Endodermal cell (in vitro differentiated cells): ENCODE measurements around the gene SCUBE2. TPM values are rescaled to one million over a fixed set of nuclear protein-coding genes. Genes with fewer than 3 reads are reported as not detected.
A peak's percentile ranks its signal among the peaks of the same experiment; 100 is the strongest.

ENCODE experiments used
- DNase-seq: peaks from one replicate; pipeline ENCODE4 v3.0.0-alpha.2; 2017
- H3K27ac ChIP-seq: 2 replicates; pipeline ENCODE4 v1.5.1; 2013; ENCODE audit warnings: mild to moderate bottlenecking, low read depth, low read length, moderate library complexity
- H3K27me3 ChIP-seq: 2 replicates; pipeline ENCODE4 v1.6.1; 2013; ENCODE audit warnings: mild to moderate bottlenecking, low read length, moderate library complexity; ENCODE audit not compliant: insufficient read depth, control insufficient read depth, poor library complexity, severe bottlenecking
- H3K36me3 ChIP-seq: 2 replicates; pipeline ENCODE4 v1.7.0; 2013; ENCODE audit warnings: mild to moderate bottlenecking, low read length, moderate library complexity; ENCODE audit not compliant: control insufficient read depth, insufficient read depth
- H3K4me1 ChIP-seq: one replicate; pipeline ENCODE4 v1.7.0; 2013; ENCODE audit warnings: low read length; ENCODE audit not compliant: control insufficient read depth, insufficient read depth
- H3K4me3 ChIP-seq: 2 replicates; pipeline ENCODE4 v1.5.1; 2013; ENCODE audit warnings: mild to moderate bottlenecking, low read length, moderate library complexity
- H3K9ac ChIP-seq: 2 replicates; pipeline ENCODE4 v1.6.1; 2013; ENCODE audit warnings: mild to moderate bottlenecking, low read length, moderate library complexity; ENCODE audit not compliant: poor library complexity, severe bottlenecking; ENCODE audit errors: extremely low read depth
- H3K9me3 ChIP-seq: 2 replicates; pipeline ENCODE4 v1.6.1; 2013; ENCODE audit warnings: mild to moderate bottlenecking, low read length, moderate library complexity; ENCODE audit not compliant: control insufficient read depth
- H3K27ac Mint-ChIP-seq: 2 replicates; pipeline ENCODE4 v1.8.0; 2020; ENCODE audit warnings: mixed read lengths
- H3K27me3 Mint-ChIP-seq: 2 replicates; pipeline ENCODE4 v1.8.0; 2021; ENCODE audit warnings: mild to moderate bottlenecking, mixed read lengths; ENCODE audit not compliant: insufficient read depth
- H3K36me3 Mint-ChIP-seq: 2 replicates; pipeline ENCODE4 v1.8.0; 2020; ENCODE audit warnings: low read depth, mixed read lengths
- H3K4me1 Mint-ChIP-seq: 2 replicates; pipeline ENCODE4 v1.8.0; 2020; ENCODE audit warnings: mixed read lengths
- H3K4me3 Mint-ChIP-seq: 2 replicates; pipeline ENCODE4 v1.8.0; 2020; ENCODE audit warnings: mild to moderate bottlenecking, moderate library complexity, mixed read lengths
- H3K9me3 Mint-ChIP-seq: 2 replicates; pipeline ENCODE4 v1.8.0; 2020; ENCODE audit warnings: mild to moderate bottlenecking, mixed read lengths
- WGBS, 2 experiments: methylation state at CpG; one replicate each; pipeline versions ENCODE4 v1.1.5 to v1.1.7; 2013; ENCODE audit warnings: missing lambda C conversion rate in 2 of 2, mixed read lengths in 1 of 2; ENCODE audit not compliant: insufficient coverage in 1 of 2, insufficient read length in 1 of 2; 5-methylcytosine and 5-hydroxymethylcytosine counted together
- total RNA-seq, 2 donors: library from RNA; stranded (reverse); fragmentation: NEBNext Ultra II Directional in 1 of 2; extraction: Animal tissue kit (Norgen Biotek cat#: 25700) in 1 of 2; gene quantifications; 2 replicates in 1 of 2; 3 replicates in 1 of 2; pipeline ENCODE4 v1.2.1, GENCODE V29; 2021
- TF ChIP-seq, protein P1 (sequence below): fragments of 200-600 bp; sonication (generic); conservative IDR thresholded peaks from 2 replicates; pipeline ENCODE4 v1.5.0; 2021; ENCODE audit warnings: antibody characterized with exemption, mild to moderate bottlenecking

The SCUBE2 gene
- total RNA-seq, 2 donors from 2014 or later, result 1.5 to 2.0 TPM

DNA sequence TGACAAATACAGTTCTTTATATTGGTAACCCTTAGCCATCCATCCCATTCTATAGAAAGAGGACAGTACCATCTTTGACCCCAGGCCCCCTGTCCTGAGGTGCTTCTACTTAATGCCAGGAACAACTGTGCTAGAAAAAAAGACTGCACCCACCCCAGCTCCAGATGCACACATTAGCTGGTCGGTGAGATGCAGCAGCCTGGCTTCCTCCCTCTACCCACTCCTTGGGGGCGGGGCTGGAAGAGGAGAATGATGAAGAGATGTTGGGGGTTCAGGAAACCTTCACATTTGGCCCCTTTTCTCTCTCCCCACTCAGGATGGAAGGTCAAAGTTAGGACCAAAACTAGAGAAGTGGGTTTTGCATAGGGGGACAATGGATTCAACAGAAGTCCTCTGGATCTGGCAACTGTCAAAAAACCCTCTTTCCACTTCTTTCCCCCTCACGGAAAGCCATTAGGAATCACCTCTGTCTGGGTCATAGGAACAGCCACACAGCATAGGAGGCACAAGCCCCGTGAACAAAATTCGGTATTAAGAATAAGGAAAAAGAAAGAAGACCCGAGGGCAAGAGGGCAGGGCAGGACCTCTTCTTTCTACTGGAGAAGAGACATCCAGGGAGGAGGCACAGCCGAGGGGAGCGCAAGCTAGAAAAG, 88.4 kb downstream of the SCUBE2 start:
- H3K27me3 Mint-ChIP-seq, result peaks cover 84% of the 10 kb centered on the region
- peaks cover 7% of the 10 kb centered on the region for H3K4me1 Mint-ChIP-seq
- H3K27ac Mint-ChIP-seq, result no peak overlapping the region
- no peak overlapping the region for H3K9ac ChIP-seq
- TF ChIP-seq, protein P1, sequence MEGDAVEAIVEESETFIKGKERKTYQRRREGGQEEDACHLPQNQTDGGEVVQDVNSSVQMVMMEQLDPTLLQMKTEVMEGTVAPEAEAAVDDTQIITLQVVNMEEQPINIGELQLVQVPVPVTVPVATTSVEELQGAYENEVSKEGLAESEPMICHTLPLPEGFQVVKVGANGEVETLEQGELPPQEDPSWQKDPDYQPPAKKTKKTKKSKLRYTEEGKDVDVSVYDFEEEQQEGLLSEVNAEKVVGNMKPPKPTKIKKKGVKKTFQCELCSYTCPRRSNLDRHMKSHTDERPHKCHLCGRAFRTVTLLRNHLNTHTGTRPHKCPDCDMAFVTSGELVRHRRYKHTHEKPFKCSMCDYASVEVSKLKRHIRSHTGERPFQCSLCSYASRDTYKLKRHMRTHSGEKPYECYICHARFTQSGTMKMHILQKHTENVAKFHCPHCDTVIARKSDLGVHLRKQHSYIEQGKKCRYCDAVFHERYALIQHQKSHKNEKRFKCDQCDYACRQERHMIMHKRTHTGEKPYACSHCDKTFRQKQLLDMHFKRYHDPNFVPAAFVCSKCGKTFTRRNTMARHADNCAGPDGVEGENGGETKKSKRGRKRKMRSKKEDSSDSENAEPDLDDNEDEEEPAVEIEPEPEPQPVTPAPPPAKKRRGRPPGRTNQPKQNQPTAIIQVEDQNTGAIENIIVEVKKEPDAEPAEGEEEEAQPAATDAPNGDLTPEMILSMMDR, result no peak
- no peaks in the 10 kb centered on the region for H3K9me3 Mint-ChIP-seq
- WGBS, 2 experiments, result 2 to 10% methylated on average over 4 to 7 of the region's 8 CpGs
- H3K9me3 ChIP-seq, result no peaks in the 10 kb centered on the region
- H3K27me3 ChIP-seq, result peaks cover 77% of the 10 kb centered on the region
- no peak overlapping the region for H3K27ac ChIP-seq
- no peaks in the 10 kb centered on the region for H3K36me3 ChIP-seq
- peak overlapping the region; percentile 73 for H3K4me3 ChIP-seq
- no peak for DNase-seq
- peaks cover 4% of the 10 kb centered on the region for H3K4me1 ChIP-seq
- H3K36me3 Mint-ChIP-seq, result no peaks in the 10 kb centered on the region
- H3K4me3 Mint-ChIP-seq, result peak overlapping the region; percentile 53

DNA sequence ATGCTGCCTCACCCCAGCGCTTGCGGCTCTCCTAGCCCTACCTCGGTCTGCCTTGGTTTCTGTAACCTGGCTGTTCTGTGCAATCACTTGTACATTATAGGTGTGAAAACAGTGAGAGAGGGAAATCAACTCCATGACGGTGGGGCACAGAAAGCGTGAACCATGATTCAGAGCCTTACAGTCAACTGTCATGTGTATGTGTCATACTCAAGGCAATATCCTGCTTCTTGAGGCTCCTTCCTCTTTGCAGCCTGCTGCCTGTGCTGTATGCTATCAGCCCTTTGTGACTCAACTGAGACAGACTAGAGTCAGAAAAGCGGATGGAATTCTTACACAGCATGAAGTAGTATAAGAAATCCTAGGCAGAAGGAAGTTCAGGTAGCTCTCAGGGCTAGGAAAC, 89.7 kb downstream of the SCUBE2 start:
- H3K27me3 Mint-ChIP-seq, result peaks cover 71% of the 10 kb centered on the region
- Histone ChIP-seq H3K4me1 (peaks cover 6% of the 10 kb centered on the region), H3K27me3 (peaks cover 64% of the 10 kb centered on the region), H3K9me3 (no peaks in the 10 kb centered on the region), H3K36me3 (no peaks in the 10 kb centered on the region), H3K4me3 (no peak overlapping the region), H3K27ac (no peak overlapping the region), H3K9ac (no peak overlapping the region)
- no peak overlapping the region for H3K27ac Mint-ChIP-seq
- H3K4me3 Mint-ChIP-seq, result no peak overlapping the region
- WGBS, 2 experiments, result 65 to 75% methylated on average over 6 of the region's 6 CpGs
- DNase-seq, result no peak
- H3K36me3 Mint-ChIP-seq, result no peaks in the 10 kb centered on the region
- TF ChIP-seq, protein P1, result no peak
- no peaks in the 10 kb centered on the region for H3K9me3 Mint-ChIP-seq
- H3K4me1 Mint-ChIP-seq, result peaks cover 8% of the 10 kb centered on the region

DNA sequence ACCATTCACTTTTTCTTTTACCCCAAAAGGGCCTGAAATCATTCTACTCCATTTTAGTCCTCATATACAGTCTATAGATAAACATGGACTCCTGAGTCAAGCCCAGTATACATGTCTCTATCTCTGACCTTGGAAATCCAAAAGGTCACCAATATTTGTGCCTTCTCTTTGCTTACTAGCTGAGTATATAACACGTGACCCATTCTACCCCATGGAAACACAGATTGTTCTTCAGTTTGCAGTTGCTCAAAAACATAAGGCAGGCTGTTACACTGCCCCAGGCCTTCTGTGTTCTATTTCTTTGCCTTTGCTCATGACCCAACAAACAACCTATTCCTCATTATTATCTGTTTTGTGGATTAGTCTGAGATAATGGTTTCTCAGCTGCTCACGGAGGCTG, 93.4 kb downstream of the SCUBE2 start:
- H3K9me3 Mint-ChIP-seq, result no peaks in the 10 kb centered on the region
- H3K9me3 ChIP-seq, result no peaks in the 10 kb centered on the region
- H3K27me3 Mint-ChIP-seq, result peaks cover 38% of the 10 kb centered on the region
- H3K27ac Mint-ChIP-seq, result no peak overlapping the region
- H3K4me1 ChIP-seq, result peaks cover 6% of the 10 kb centered on the region
- TF ChIP-seq, protein P1, result no peak
- WGBS, 2 experiments, result 78% methylated on average over 2 of the region's 2 CpGs; no CpG with 5 or more reads in 1 of the 2 experiments
- no peak overlapping the region for H3K4me3 Mint-ChIP-seq
- no peaks in the 10 kb centered on the region for H3K36me3 Mint-ChIP-seq
- no peak for DNase-seq
- peaks cover 6% of the 10 kb centered on the region for H3K4me1 Mint-ChIP-seq
- H3K36me3 ChIP-seq, result no peaks in the 10 kb centered on the region
- H3K27ac ChIP-seq, result no peak overlapping the region
- H3K4me3 ChIP-seq, result no peak overlapping the region
- no peak overlapping the region for H3K9ac ChIP-seq
- H3K27me3 ChIP-seq, result peaks cover 41% of the 10 kb centered on the region
